Jurkat, Clone E6-1 (cell line): ENCODE data around the gene BCAS1.

Source experiments
- DNase-seq: peaks from one replicate; pipeline ENCODE4 v3.0.0-alpha.2; 2011; ENCODE audit warnings: low read depth, low spot score
- H3K4me3 ChIP-seq: 2 replicates; pipeline ENCODE4 v1.5.1; 2011; ENCODE audit warnings: mild to moderate bottlenecking, low read length, control low read depth, moderate library complexity

The BCAS1 gene

DNA sequence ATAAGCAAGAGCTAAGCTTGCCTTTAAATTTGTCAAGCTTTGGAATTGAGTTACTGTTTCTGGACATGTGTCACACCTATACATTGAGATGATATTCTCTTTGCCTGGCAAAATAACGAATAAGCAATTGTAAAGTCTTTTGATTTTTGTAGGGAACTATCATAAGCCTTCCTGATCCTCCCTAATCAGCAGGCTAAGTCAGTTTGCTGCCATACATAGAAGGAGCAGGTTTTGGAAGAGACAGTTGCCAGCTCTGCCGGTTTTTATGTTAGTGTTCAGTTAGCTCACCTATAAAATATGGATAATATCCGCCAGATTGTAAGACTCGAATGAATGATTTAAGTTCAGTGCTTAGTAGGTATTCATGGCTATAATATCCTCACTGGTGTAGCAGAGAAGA is 34.4 kb upstream of the BCAS1 start:
- H3K4me3 ChIP-seq = no peak overlapping the region
- no peak for DNase-seq

GRCh38 chr20:54103762-54104600 is 33.6 kb upstream of the BCAS1 start:
- no peak for DNase-seq
- no peak overlapping the region for H3K4me3 ChIP-seq

DNA sequence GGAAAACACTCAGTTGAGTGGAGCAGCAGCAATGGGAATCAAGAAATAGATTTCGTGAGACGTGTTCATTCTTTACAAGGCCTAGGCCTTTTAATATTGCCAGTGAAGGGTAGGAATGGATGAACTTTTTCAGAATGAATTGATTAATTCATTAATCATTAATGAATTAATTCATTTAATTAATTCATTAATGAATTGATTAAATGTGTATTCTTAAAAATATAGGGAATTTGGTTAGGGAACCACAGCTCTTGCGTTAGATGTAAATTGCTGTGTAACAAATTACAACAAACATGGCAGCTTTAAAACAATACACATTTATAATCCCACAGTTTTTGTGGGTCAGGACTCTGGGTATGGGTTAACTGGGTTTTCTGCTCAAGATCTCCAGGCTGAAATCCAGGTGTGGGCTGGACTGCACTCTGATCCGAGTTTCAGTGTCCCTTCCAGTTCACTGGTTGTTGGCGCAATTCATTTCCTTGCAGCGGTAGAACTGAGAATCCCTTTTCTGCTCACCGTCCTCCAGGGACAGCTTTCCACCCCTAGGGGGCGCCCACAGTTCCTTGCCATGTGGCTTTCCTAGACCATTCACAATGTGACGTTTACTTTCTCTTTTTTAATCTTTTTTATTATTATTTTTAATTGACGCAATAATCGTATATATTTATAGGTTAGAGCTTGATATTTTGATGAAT is 32.8 kb upstream of the BCAS1 start:
- H3K4me3 ChIP-seq = no peak overlapping the region
- DNase-seq = peak; percentile 56

DNA sequence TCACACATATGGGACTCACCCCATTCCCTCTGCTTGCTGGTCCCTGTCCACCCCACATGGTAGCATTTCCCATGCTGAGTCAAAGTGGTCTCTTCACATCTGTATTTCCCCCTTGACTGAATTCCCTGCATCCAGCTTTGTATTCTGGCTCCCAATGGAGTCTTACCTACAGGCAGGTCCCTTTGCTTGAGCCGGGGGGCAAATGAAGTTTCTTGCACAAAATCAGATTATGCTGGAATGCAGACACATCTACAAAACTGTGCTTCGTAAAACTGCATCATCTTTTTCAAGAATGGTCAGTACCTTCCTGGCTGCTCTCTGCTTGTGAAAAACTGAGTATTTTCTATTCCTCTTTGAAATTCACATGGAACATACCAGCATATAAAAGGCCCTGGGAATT is 32.1 kb upstream of the BCAS1 start:
- DNase-seq = no peak
- no peak overlapping the region for H3K4me3 ChIP-seq

GRCh38 chr20:54100563-54100962 is 30.2 kb upstream of the BCAS1 start:
- DNase-seq = no peak
- H3K4me3 ChIP-seq = no peak overlapping the region

GRCh38 chr20:54099894-54100293 is 29.5 kb upstream of the BCAS1 start:
- DNase-seq = no peak
- no peak overlapping the region for H3K4me3 ChIP-seq

DNA sequence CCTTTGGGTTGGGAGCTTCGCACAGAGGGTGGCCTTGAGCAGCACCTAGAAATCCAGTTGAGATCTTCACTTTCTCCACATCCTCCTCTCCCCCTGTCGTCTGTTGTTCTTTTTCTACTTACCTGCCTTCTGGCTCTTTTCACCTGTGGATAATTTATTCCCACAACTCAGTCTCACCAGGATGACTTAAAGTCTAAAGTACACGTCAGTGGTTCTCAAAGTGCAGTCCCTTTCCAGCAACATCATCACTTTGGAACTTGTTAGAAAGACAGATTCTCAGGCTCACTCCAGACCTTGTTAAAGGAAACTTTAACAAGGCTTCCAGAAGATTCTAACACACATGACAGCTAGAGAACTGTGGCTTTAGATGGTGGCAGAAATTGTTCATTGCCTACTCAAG is 27.7 kb upstream of the BCAS1 start:
- no peak overlapping the region for H3K4me3 ChIP-seq
- no peak for DNase-seq

DNA sequence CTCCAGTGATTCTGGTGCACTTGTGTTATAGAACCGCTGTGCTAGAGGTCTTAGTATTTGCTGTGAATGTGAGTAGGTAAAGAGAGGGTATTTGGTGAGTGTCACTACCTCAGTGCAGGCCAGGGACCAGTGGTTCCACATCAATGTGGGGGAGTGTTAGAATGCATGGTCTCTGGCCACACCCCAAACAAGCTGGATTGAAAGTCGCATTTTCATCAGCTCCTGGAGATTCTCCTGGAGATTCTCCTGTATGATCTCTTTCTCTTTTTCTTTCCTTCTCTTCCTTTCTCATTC is 26.8 kb upstream of the BCAS1 start:
- DNase-seq = no peak

GRCh38 chr20:54095824-54096223 is 25.4 kb upstream of the BCAS1 start:
- DNase-seq = no peak
- H3K4me3 ChIP-seq = no peak overlapping the region

More for the DNA sequence above, 26.8 kb upstream of the BCAS1 start:
- H3K4me3 ChIP-seq = no peak overlapping the region

DNA sequence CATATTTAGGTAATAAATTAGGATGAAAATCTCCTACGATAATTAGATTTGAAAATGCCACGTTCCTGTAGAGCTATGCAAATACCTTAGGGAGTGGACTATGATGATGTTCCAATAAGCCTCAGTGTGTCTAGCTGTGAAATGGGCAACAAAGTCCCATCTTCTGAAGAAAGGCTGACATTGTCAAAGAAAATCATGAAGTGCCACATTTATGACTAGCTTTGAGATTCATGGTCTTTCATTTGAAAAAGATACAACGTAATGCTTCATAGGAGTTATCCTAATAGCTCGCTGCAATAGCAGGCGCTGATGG is 23.8 kb upstream of the BCAS1 start:
- no peak for DNase-seq
- no peak overlapping the region for H3K4me3 ChIP-seq

GRCh38 chr20:54093423-54094267 is 23.3 kb upstream of the BCAS1 start:
- H3K4me3 ChIP-seq = no peak overlapping the region
- no peak for DNase-seq

GRCh38 chr20:54092021-54092420 is 21.6 kb upstream of the BCAS1 start:
- DNase-seq = no peak
- H3K4me3 ChIP-seq = no peak overlapping the region

GRCh38 chr20:54091120-54091480 is 20.7 kb upstream of the BCAS1 start:
- no peak overlapping the region for H3K4me3 ChIP-seq
- DNase-seq = no peak

GRCh38 chr20:54090230-54091119 is 20.1 kb upstream of the BCAS1 start:
- H3K4me3 ChIP-seq = no peak overlapping the region
- DNase-seq = no peak

- no peak overlapping the region for H3K4me3 ChIP-seq
- DNase-seq = no peak
Observed at GRCh38 chr20:54088430-54088829, 18.0 kb upstream of the BCAS1 start.

DNA sequence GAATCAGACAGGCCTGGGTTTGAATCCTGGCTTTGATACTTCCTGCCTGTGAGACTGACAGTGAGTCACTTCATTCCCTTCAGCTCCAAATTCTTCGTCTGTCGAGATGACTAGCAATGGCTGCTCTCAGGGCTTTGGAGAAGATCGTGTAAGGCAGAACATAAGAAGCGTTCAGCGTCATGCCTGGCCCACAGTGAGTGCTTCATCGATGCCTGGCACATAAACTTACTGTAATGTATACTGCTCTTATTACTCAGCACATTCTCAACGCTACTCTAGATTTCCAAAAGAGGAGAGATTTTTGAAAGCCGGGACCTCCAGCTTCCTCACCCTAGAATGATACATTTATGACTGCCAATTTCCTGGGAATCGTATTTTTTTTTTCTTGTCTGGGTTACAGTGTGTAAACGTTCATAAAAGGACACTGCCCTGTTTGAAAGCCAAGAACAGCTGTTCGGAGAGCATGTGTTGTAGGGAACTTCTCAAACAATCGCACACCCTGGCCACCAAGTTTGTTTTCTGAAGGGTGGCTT is 16.2 kb upstream of the BCAS1 start:
- no peak for DNase-seq
- H3K4me3 ChIP-seq = no peak overlapping the region

- no peak overlapping the region for H3K4me3 ChIP-seq
- no peak for DNase-seq
Observed at GRCh38 chr20:54085910-54086309, 15.5 kb upstream of the BCAS1 start.

DNA sequence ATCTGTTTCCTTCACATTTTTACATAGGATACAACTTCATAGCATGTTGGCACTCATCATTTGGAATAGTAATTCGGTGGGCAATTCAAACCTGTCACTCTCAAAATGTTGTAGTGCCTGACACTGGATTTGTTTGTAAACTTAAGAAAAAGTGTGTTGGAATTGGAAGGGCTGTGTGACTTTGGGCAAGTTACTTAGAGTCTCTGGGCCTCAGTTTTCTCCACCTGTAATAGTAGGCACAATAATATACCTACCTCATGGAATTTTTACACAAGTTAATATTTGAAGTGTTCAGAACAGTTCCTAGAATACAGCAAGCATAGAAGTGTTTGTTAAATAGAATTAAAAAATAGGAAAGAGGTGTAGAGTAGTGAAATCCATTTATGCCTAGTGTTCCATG is 15.0 kb upstream of the BCAS1 start:
- no peak overlapping the region for H3K4me3 ChIP-seq
- no peak for DNase-seq

- DNase-seq = no peak
Observed at GRCh38 chr20:54084727-54085388, 14.5 kb upstream of the BCAS1 start.

More at GRCh38 chr20:54084727-54085388, 14.5 kb upstream of the BCAS1 start:
- H3K4me3 ChIP-seq = no peak overlapping the region
